Kidney tubule cell (primary cell): ENCODE data around the gene SSRP1.
"Not testable (repeated sequence)": the region's sequence is repeated elsewhere in the genome, so short reads cannot be mapped to it uniquely, and the experiment has no call there.

Experiments
- DNase-seq: peaks from one replicate; pipeline ENCODE4 v3.0.0-alpha.2; 2018; ENCODE audit warnings: low spot score

SSRP1 gene

GRCh38 chr11:57335343-57336110 is at the start of gene SSRP1:
TSS of gene SSRP1 (minus strand) at chr11:57335892. CDS start at chr11:57335121, 771 bp downstream.
- DNase-seq: peak; percentile 89

- DNase-seq: no peak
Observed at GRCh38 chr11:57380975-57381374, 45.3 kb upstream of the SSRP1 start, which contains the start of gene PRG3. TSS of gene PRG3 (minus strand) at chr11:57381150. CDS start at chr11:57380708, 442 bp downstream.

GRCh38 chr11:57379732-57380131 is 44.0 kb upstream of the SSRP1 start:
- peak; percentile 41 for DNase-seq

GRCh38 chr11:57378186-57378585 is 42.5 kb upstream of the SSRP1 start:
- DNase-seq: peak; percentile 57

GRCh38 chr11:57377107-57377506 is 41.4 kb upstream of the SSRP1 start:
- no peak for DNase-seq

GRCh38 chr11:57376095-57377090 is 40.7 kb upstream of the SSRP1 start:
- DNase-seq: no peak

DNA sequence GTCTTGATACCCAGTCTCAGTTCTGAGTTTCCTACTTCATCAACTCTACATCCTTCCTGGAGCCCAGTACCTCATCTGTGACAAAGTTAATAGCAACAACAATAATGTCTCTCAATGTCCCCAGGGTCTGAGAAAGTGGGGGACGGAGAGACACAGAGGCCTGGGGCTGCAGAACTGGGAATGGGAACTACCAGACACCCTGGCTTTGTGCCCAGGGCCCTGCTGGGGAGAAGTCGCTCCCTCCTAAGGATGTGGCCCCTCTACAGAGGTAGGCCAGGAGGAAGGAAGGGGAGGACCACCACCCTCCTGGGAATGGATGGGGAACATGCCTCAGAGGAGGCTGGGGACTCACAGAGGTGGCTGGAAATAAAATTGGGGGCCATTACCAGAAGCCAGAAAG is 39.8 kb upstream of the SSRP1 start:
- no peak for DNase-seq

DNA sequence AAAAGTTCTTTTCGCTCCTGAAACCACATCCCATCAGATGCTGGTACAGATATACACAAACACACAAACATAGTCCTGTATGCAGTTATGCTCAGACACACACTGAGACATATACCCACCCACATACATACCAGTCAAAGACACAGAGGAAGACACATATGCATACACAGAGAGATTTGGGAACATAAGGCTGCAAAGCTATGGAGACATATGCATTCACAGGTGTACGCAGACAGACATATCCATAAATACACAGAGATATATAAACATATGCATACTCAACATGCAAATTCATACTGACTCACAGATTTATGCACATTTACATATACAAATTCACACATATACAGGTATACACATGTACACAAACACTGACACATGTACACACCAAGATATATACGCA is 39.3 kb upstream of the SSRP1 start:
- no peak for DNase-seq

DNA sequence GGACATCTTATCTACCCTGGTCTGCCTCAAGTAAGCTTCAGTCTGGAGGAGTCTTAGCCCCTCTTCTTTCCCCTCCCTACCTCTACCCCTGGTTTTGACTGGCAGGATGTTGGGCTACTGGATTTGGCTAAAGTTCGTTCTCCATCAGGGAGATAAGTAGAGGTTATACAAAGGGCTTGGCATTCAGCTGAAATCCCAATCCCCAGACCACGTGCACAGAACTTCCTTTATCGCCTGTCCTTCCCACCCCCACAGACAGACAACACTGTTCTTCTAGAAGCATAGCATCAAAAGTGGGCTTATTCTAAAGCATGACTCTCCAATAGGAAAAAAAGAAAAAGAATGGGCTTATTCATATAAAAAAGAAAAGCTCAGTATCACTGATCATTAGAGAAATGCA is 37.5 kb upstream of the SSRP1 start:
- no peak for DNase-seq

GRCh38 chr11:57370941-57371340 is 35.2 kb upstream of the SSRP1 start:
- DNase-seq: no peak

GRCh38 chr11:57370251-57370650 is 34.6 kb upstream of the SSRP1 start:
- peak; percentile 9 for DNase-seq

- DNase-seq: no peak
Observed at GRCh38 chr11:57368845-57369232, 33.1 kb upstream of the SSRP1 start.

DNA sequence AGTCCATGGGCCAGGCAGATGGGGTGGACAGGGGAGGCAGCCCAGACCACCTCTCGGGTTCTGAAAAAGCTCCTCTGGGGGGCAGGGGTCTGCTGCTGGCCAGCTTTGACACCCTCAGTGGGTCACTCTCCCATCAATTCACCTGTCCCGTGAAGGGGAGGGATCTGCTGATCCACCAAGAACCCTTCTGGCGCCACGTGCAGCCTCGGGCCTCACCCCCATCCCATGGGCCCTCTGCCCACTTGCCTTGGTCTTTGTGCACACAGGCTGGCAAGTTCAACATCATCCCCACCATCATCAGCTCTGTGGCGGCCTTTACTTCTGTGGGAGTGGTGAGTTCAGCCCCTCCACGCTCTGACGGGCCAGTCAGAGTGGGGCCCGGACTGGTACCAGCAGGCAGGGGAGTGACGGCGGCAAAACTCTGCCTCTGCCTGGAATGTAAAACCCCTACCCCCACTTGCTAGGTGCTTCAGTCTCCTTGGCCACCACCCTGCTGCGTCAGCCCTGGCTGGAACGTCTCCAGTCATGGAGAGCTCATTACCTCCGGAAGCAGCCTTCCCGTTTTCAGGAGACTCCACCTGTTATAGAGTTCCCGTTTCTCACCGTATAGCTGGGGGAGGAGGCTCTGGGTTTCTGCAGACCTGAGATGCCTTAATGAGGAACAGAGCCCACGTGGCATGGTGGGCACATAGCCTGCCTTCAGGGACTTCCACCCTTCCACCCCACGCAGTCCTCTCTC is 32.6 kb upstream of the SSRP1 start:
- DNase-seq: peak; percentile 64

GRCh38 chr11:57364851-57365660 is 29.4 kb upstream of the SSRP1 start:
- DNase-seq: no peak

DNA sequence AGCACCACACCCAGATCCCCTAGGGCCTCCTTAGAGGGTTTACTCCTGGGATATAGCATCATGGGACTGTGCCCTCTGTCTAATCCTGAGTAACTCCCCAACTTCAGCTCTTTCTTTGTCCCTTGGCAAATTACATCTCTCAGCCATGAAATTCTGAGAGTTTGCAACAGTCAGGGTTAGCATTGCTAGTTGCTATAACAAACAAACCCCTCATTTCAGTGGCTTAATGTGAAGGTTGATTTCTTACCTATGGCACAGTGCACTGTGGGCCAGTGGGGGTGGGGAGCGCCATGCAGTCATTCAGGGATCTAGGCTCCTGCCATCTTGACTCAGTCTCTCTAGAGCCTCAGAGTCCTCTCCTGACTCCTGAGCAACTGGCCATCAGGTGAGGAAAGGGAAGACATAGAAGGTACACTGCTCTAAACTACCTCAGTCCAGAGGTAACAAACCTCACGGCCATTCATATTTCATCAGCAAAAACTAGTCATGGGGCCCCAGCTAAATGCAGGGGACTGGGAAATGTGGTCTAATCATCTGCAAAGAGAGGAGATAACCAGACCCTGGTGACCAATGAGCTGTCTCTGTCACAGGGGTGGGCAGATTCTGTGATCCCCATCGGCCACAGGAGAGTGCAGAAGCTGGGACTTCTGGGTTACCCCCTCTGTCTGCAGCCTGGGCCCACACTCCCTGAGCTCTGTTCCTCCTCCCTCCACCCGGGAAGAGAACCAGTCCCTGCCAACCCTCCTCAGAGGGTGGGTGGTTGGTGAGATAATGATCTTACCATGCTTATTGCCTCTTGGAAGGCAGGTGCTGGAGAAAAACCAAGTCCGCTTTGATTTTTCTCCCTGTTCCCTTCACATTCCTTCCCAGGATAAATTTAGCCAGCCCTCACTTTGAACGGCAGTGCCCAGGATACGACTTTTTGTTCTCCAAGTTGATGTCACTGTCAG is 27.7 kb upstream of the SSRP1 start:
- no peak for DNase-seq

DNA sequence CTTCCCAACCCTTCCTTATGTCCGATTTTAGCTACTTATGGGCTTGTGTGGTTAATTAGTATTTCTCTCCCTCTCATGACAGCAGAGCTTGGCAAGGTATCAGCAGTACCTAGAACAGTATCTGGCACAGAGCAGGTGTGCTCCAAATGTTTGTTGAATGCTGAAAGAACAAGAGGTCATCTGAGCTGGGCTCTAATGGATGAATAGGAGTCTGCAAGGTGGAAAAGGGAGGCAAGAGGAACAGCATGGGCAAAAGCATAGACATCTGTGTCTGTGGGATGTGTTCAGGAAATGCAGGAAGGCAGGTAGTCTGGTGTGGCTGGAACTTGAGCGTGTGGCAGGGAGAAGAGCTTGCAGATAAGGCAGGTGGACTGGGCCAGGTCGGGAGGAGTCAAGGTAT is 26.2 kb upstream of the SSRP1 start:
- DNase-seq: no peak

GRCh38 chr11:57361420-57361819 is 25.7 kb upstream of the SSRP1 start:
- not testable (repeated sequence) for DNase-seq

GRCh38 chr11:57360991-57361390 is 25.3 kb upstream of the SSRP1 start:
- no peak for DNase-seq

- no peak for DNase-seq
Observed at GRCh38 chr11:57359896-57360690, 24.4 kb upstream of the SSRP1 start.
